C4-2B (cell line): ENCODE results near the gene SYT15B.
A peak's percentile ranks its signal among the peaks of the same experiment; 100 is the strongest.
"Not testable (repeated sequence)": the region's sequence is repeated elsewhere in the genome, so short reads cannot be mapped to it uniquely, and the experiment has no call there.

Source experiments
- H3K27ac ChIP-seq: fragments of 450-650 bp; 2 replicates; pipeline ENCODE4 v1.5.1; 2017
- TF ChIP-seq, protein P1 (sequence below): fragments of 450-650 bp; conservative IDR thresholded peaks from 2 replicates; pipeline ENCODE4 v1.5.1; 2017; ENCODE audit warnings: mild to moderate bottlenecking

The SYT15B gene

GRCh38 chr10:47743611-47744550 is 19.5 kb downstream of the SYT15B start:
- TF ChIP-seq, protein P1, sequence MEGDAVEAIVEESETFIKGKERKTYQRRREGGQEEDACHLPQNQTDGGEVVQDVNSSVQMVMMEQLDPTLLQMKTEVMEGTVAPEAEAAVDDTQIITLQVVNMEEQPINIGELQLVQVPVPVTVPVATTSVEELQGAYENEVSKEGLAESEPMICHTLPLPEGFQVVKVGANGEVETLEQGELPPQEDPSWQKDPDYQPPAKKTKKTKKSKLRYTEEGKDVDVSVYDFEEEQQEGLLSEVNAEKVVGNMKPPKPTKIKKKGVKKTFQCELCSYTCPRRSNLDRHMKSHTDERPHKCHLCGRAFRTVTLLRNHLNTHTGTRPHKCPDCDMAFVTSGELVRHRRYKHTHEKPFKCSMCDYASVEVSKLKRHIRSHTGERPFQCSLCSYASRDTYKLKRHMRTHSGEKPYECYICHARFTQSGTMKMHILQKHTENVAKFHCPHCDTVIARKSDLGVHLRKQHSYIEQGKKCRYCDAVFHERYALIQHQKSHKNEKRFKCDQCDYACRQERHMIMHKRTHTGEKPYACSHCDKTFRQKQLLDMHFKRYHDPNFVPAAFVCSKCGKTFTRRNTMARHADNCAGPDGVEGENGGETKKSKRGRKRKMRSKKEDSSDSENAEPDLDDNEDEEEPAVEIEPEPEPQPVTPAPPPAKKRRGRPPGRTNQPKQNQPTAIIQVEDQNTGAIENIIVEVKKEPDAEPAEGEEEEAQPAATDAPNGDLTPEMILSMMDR = peak; percentile 35
- H3K27ac ChIP-seq = not testable (repeated sequence)

GRCh38 chr10:47740868-47741267 is 22.5 kb downstream of the SYT15B start:
- H3K27ac ChIP-seq = not testable (repeated sequence)

DNA sequence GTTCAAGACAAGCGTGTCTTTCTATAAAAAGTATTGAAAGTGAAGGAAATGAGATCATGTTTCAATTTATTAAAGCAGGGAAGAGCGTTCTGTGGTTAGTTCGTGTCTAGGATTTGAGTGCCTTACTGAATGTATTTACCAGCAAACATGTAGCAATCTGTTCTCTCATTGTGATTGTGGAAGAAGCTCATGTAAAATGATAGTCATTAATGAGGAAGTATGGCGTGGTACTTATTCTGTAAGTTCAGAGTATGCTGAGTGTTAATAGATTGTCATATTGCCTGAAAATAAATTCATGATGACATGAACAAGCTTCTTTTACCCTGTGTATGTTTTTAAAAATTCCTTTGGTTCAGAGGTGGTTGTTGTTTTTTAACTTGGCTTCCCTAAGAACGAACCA is 32.5 kb downstream of the SYT15B start:
- H3K27ac ChIP-seq = not testable (repeated sequence)

DNA sequence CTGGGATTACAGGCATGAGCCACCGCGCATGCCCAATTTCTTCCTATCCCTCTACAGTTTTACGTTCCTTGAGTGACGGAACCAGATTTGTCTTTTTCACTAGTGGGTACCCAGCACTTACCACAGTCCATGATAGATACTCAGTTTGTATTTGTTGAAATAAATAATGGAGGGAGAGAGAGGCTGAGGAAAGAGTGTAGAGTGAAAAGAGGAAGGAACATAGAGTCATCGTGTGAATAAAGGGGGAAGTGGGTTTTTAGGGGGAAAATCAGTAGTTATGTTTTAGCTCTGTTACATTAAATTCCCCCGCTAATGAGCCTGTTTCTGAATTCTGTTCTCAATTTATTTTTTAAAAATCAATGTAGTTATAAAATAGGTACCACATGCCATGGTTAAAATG is 37.7 kb downstream of the SYT15B start:
- H3K27ac ChIP-seq = not testable (repeated sequence)

- H3K27ac ChIP-seq = not testable (repeated sequence)
Observed at GRCh38 chr10:47725047-47725446, 38.3 kb downstream of the SYT15B start.

GRCh38 chr10:47724119-47724518 is 39.3 kb downstream of the SYT15B start:
- not testable (repeated sequence) for H3K27ac ChIP-seq

- not testable (repeated sequence) for H3K27ac ChIP-seq
Observed at GRCh38 chr10:47723362-47723761, 40.0 kb downstream of the SYT15B start.

- H3K27ac ChIP-seq = not testable (repeated sequence)
Observed at GRCh38 chr10:47717011-47717769, 46.2 kb downstream of the SYT15B start.
